Urinary bladder (tissue), 4 donors: Measurements from ENCODE around the gene CCDC107. TPM values are rescaled to one million over a fixed set of nuclear protein-coding genes. Genes with fewer than 3 reads are reported as not detected.
"Not testable (repeated sequence)": the region's sequence is repeated elsewhere in the genome, so short reads cannot be mapped to it uniquely, and the experiment has no call there.

Source experiments
- DNase-seq: peaks from one replicate; pipeline ENCODE4 v3.0.0-alpha.2; 2015; ENCODE audit errors: extremely low spot score
- H3K27ac ChIP-seq: one replicate; pipeline ENCODE4 v1.5.1; 2013; ENCODE audit warnings: low read depth, mild to moderate bottlenecking, moderate library complexity
- H3K36me3 ChIP-seq: one replicate; pipeline ENCODE4 v1.6.1; 2013; ENCODE audit warnings: mild to moderate bottlenecking, moderate library complexity; ENCODE audit not compliant: insufficient read depth
- H3K4me1 ChIP-seq: one replicate; pipeline ENCODE4 v1.6.1; 2013; ENCODE audit warnings: mild to moderate bottlenecking, moderate library complexity; ENCODE audit not compliant: insufficient read depth
- H3K4me3 ChIP-seq: one replicate; pipeline ENCODE4 v1.5.1; 2013; ENCODE audit warnings: low read depth, low read length
- WGBS: extraction: QIAGEN DNeasy Blood & Tissue Kit; methylation state at CpG from one replicate; pipeline ENCODE4 v1.1.7; 2013; 5-methylcytosine and 5-hydroxymethylcytosine counted together
- polyA plus RNA-seq: library from polyadenylated mRNA; stranded (reverse); fragments of 200-250 nt; gene quantifications from one replicate; pipeline ENCODE4 v1.2.3, GENCODE V29; 2013
- total RNA-seq: library from RNA; depleted of rRNA; stranded (reverse); fragments of >200 nt; gene quantifications from one replicate; pipeline ENCODE4 v1.2.3, GENCODE V29; 2014
- donor health status: healthy with polysubstance abuse.
- donor health status: healthy.

The CCDC107 gene
- total RNA-seq (10.7 TPM), polyA plus RNA-seq (71.5 TPM)

- Histone ChIP-seq H3K27ac (peak within 1 kb of the TSS; percentile 94), H3K4me3 (peak within 1 kb of the TSS; percentile 75), H3K36me3 (no peaks in the 10 kb centered on the region), H3K4me1 (no peaks in the 10 kb centered on the region)
- under 1% methylated on average over 67 of the region's 67 CpGs for WGBS
- DNase-seq, result no peak
Measured at GRCh38 chr9:35658137-35658967, at the start of gene CCDC107. TSS of gene CCDC107 (plus strand) at chr9:35658292. CDS start at chr9:35658380, 88 bp downstream.

GRCh38 chr9:35609001-35609819 lies 48.9 kb upstream of the CCDC107 start:
- no peak overlapping the region for H3K27ac ChIP-seq
- H3K36me3 ChIP-seq, result peaks cover 6% of the 10 kb centered on the region
- no peak overlapping the region for H3K4me3 ChIP-seq
- H3K4me1 ChIP-seq, result no peaks in the 10 kb centered on the region
- DNase-seq, result no peak
- 88% methylated on average over 31 of the region's 31 CpGs for WGBS

GRCh38 chr9:35609820-35610163 lies 48.3 kb upstream of the CCDC107 start:
- no peak overlapping the region for H3K4me3 ChIP-seq
- peaks cover 6% of the 10 kb centered on the region for H3K36me3 ChIP-seq
- no peaks in the 10 kb centered on the region for H3K4me1 ChIP-seq
- H3K27ac ChIP-seq, result no peak overlapping the region
- no peak for DNase-seq
- 73% methylated on average over 13 of the region's 13 CpGs for WGBS

- Histone ChIP-seq H3K36me3 (peaks cover 6% of the 10 kb centered on the region), H3K27ac (no peak overlapping the region), H3K4me3 (no peak overlapping the region), H3K4me1 (no peaks in the 10 kb centered on the region)
- DNase-seq, result no peak
- WGBS, result 17% methylated on average over 8 of the region's 8 CpGs
Measured at GRCh38 chr9:35611230-35611797, 46.8 kb upstream of the CCDC107 start.

GRCh38 chr9:35612066-35612465 lies 46.0 kb upstream of the CCDC107 start:
- WGBS, result 92% methylated on average over 4 of the region's 4 CpGs
- not testable (repeated sequence) for H3K4me3 ChIP-seq, DNase-seq, H3K4me1 ChIP-seq, H3K36me3 ChIP-seq, H3K27ac ChIP-seq

- DNase-seq, result no peak
- Histone ChIP-seq H3K4me3 (no peak overlapping the region), H3K27ac (no peak overlapping the region), H3K4me1 (no peaks in the 10 kb centered on the region), H3K36me3 (peaks cover 6% of the 10 kb centered on the region)
- 93% methylated on average over 2 of the region's 2 CpGs for WGBS
Measured at GRCh38 chr9:35612843-35613242, 45.2 kb upstream of the CCDC107 start.

- Histone ChIP-seq H3K27ac (no peak overlapping the region), H3K36me3 (no peaks in the 10 kb centered on the region), H3K4me1 (no peaks in the 10 kb centered on the region), H3K4me3 (no peak overlapping the region)
- WGBS, result 70% methylated on average over 17 of the region's 17 CpGs
- no peak for DNase-seq
Measured at GRCh38 chr9:35615981-35616680, 42.0 kb upstream of the CCDC107 start.

GRCh38 chr9:35616681-35617459 lies 41.2 kb upstream of the CCDC107 start:
- H3K4me1 ChIP-seq, result no peaks in the 10 kb centered on the region
- WGBS, result 8% methylated on average over 51 of the region's 51 CpGs

GRCh38 chr9:35617548-35617947 lies 40.5 kb upstream of the CCDC107 start:
- no peak for DNase-seq
- H3K36me3 ChIP-seq, result no peaks in the 10 kb centered on the region
- no peak overlapping the region for H3K27ac ChIP-seq
- no peaks in the 10 kb centered on the region for H3K4me1 ChIP-seq
- no peak overlapping the region for H3K4me3 ChIP-seq
- WGBS, result 64% methylated on average over 8 of the region's 8 CpGs

More at GRCh38 chr9:35616681-35617459, 41.2 kb upstream of the CCDC107 start:
- no peak for DNase-seq
- Histone ChIP-seq H3K4me3 (peak overlapping the region; percentile 35), H3K36me3 (no peaks in the 10 kb centered on the region), H3K27ac (no peak overlapping the region)

- Histone ChIP-seq H3K4me3 (peak within 1 kb of the TSS; percentile 35), H3K4me1 (no peaks in the 10 kb centered on the region), H3K36me3 (no peaks in the 10 kb centered on the region), H3K27ac (no peak within 1 kb of the TSS)
- DNase-seq, result no peak
- WGBS, result 72% methylated on average over 7 of the region's 7 CpGs
Measured at GRCh38 chr9:35618325-35618727, 39.8 kb upstream of the CCDC107 start, which contains the start of gene CD72. TSS of gene CD72 (minus strand) at chr9:35618413. CDS start at chr9:35618303, 110 bp downstream.

GRCh38 chr9:35618854-35619799 lies 39.0 kb upstream of the CCDC107 start:
- Histone ChIP-seq H3K4me1 (no peaks in the 10 kb centered on the region), H3K36me3 (no peaks in the 10 kb centered on the region), H3K27ac (no peak overlapping the region), H3K4me3 (no peak overlapping the region)
- WGBS, result 88% methylated on average over 17 of the region's 17 CpGs
- no peak for DNase-seq

- H3K27ac ChIP-seq, result no peak overlapping the region
- H3K4me1 ChIP-seq, result no peaks in the 10 kb centered on the region
- no peaks in the 10 kb centered on the region for H3K36me3 ChIP-seq
- DNase-seq, result no peak
- WGBS, result 73% methylated on average over 2 of the region's 2 CpGs
- no peak overlapping the region for H3K4me3 ChIP-seq
Measured at GRCh38 chr9:35619800-35620158, 38.3 kb upstream of the CCDC107 start.
